ENCODE measurements around the gene SNAI1. TPM values are rescaled to one million over a fixed set of nuclear protein-coding genes. Genes with fewer than 3 reads are reported as not detected.
A peak's percentile ranks its signal among the peaks of the same experiment; 100 is the strongest.

The SNAI1 gene
- total RNA-seq, 1 experiment from 2014 or later = 8.8 TPM

GRCh38 chr20:49986049-49986448, 3.3 kb downstream of the SNAI1 start:
- TF ChIP-seq TCF7L2 (IDR thresholded peaks at IDR 0.05; ENCODE audit: low read depth, low read length) (no peak), POLR2AphosphoS5 (IDR thresholded peaks at IDR 0.05; ENCODE audit: low read depth, low read length) (no peak), SIN3A (IDR thresholded peaks at IDR 0.05; ENCODE audit: borderline replicate concordance, insufficient read depth, low read depth, low read length) (no peak), CTCF (IDR thresholded peaks at IDR 0.05) (no peak)
- Histone ChIP-seq H3K27ac (ENCODE audit: low read length) (peak overlapping the region; percentile 44; the same call in 1 of the 2 replicates), H3K9me3 (ENCODE audit: control insufficient read depth, insufficient read depth, low read depth, low read length) (no peaks in the 10 kb centered on the region), H3K27me3 (ENCODE audit: control insufficient read depth, insufficient read depth, low read length) (no peaks in the 10 kb centered on the region), H3K36me3 (ENCODE audit: control insufficient read depth, insufficient read depth, low read length) (no peaks in the 10 kb centered on the region), H3K4me3 (ENCODE audit: low read depth in 2 of 2, low read length in 2 of 2) (peak overlapping the region; percentile 83 to 88), H3K4me1 (ENCODE audit: control insufficient read depth, insufficient read depth, low read length) (peaks cover 75% of the 10 kb centered on the region)
- no TSS peak for BruUV-seq (replicated peaks)
- in situ Hi-C loops (cut with HindIII; ENCODE audit: low pct_unique_long_range_greater_than_20kb, low sequenced_read_pairs) (no loop called here), intact Hi-C loops (cut with micrococcal nuclease; ENCODE audit: unreplicated experiment) (no loop called here)
- DNase-seq (ENCODE audit: low read depth, low spot score) (no peak), ATAC-seq (no peak)
- ChIA-PET POLR2A (interaction anchor here (0.5 kb wide), 1 partner anchor 16 kb away, joined by 3 read pairs; no protein-coding TSS in a partner anchor), CTCF (no interaction called here)

- ChIA-PET POLR2A (no interaction called here), CTCF (interaction anchor here (0.8 kb wide), 1 partner anchor 84 kb away, joined by 4 read pairs; no protein-coding TSS in a partner anchor)
- intact Hi-C loops (cut with micrococcal nuclease; ENCODE audit: unreplicated experiment) = no loop called here
- Histone ChIP-seq H3K4me3 (ENCODE audit: low read depth in 2 of 2, low read length in 2 of 2) (peak overlapping the region in 1 of 2 experiments; percentile 28; a peak in 2 of 4 replicates), H3K4me1 (ENCODE audit: control insufficient read depth, insufficient read depth, low read length) (peaks cover 68% of the 10 kb centered on the region), H3K27me3 (ENCODE audit: control insufficient read depth, insufficient read depth, low read length) (no peaks in the 10 kb centered on the region), H3K27ac (ENCODE audit: low read length) (peak overlapping the region; percentile 73), H3K9me3 (ENCODE audit: control insufficient read depth, insufficient read depth, low read depth, low read length) (no peaks in the 10 kb centered on the region), H3K36me3 (ENCODE audit: control insufficient read depth, insufficient read depth, low read length) (no peaks in the 10 kb centered on the region)
- in situ Hi-C loops (cut with HindIII; ENCODE audit: low pct_unique_long_range_greater_than_20kb, low sequenced_read_pairs) = no loop called here
- ATAC-seq (no peak), DNase-seq (ENCODE audit: low read depth, low spot score) (no peak)
- TF ChIP-seq REST (IDR thresholded peaks at IDR 0.05; ENCODE audit: insufficient read depth in 1 of 2, low read depth in 2 of 2, low read length in 1 of 2) (no peak), TCF7L2 (IDR thresholded peaks at IDR 0.05; ENCODE audit: low read depth, low read length) (no peak), SIN3A (IDR thresholded peaks at IDR 0.05; ENCODE audit: borderline replicate concordance, insufficient read depth, low read depth, low read length) (no peak), POLR2AphosphoS5 (IDR thresholded peaks at IDR 0.05; ENCODE audit: low read depth, low read length) (no peak), CTCF (IDR thresholded peaks at IDR 0.05) (no peak)
- no TSS peak for BruUV-seq (replicated peaks)
Observed at GRCh38 chr20:49987015-49987867, 4.5 kb downstream of the SNAI1 start.

Measured in Panc1 (cell line).